Measurements from ENCODE around the gene PTH1R. TPM values are rescaled to one million over a fixed set of nuclear protein-coding genes. Genes with fewer than 3 reads are reported as not detected.

Gene PTH1R
- total RNA-seq, 1 experiment from 2014 or later = 1.0 TPM

DNA sequence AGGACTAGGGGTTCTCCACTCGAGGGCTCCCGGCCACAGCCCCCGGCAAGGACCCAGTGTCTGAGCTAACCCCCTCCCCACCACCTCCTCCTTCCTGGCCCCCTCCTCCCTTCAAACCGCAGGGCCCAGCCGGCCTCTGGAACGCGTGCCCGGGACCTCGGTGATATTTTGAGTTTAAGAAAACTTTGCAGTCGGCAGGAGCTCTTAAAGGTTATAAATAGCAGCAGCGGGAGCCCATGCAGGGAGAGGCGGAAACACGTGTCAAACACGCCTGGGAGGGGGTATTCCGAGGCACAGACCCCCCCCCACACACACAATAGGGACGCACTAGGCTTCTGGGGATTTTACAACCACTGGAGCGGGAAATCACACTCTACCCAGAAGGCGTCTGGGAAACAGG is 3.1 kb upstream of the PTH1R start:
- no peak overlapping the region for H3K4me2 ChIP-seq (ENCODE audit: insufficient read depth, insufficient read length, low read length)
- TF ChIP-seq, protein P1, sequence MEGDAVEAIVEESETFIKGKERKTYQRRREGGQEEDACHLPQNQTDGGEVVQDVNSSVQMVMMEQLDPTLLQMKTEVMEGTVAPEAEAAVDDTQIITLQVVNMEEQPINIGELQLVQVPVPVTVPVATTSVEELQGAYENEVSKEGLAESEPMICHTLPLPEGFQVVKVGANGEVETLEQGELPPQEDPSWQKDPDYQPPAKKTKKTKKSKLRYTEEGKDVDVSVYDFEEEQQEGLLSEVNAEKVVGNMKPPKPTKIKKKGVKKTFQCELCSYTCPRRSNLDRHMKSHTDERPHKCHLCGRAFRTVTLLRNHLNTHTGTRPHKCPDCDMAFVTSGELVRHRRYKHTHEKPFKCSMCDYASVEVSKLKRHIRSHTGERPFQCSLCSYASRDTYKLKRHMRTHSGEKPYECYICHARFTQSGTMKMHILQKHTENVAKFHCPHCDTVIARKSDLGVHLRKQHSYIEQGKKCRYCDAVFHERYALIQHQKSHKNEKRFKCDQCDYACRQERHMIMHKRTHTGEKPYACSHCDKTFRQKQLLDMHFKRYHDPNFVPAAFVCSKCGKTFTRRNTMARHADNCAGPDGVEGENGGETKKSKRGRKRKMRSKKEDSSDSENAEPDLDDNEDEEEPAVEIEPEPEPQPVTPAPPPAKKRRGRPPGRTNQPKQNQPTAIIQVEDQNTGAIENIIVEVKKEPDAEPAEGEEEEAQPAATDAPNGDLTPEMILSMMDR (conservative IDR thresholded peaks at IDR 0.05) = no peak
- H3T11ph ChIP-seq (ENCODE audit: low read length) = no peak overlapping the region
- no peak overlapping the region for H3K18ac ChIP-seq (ENCODE audit: insufficient read length, low read depth, low read length)
- DNase-seq = no peak
- no peak overlapping the region for H3K14ac ChIP-seq (ENCODE audit: insufficient read depth, low read length)
- H3K4me1 ChIP-seq (ENCODE audit: insufficient read depth, low read length) = no peaks in the 10 kb centered on the region
- no peak overlapping the region for H2BK5ac ChIP-seq (ENCODE audit: insufficient read length, low read length)
- Mint-ChIP-seq H3K36me3 (ENCODE audit: insufficient read depth in 1 of 3, low read depth in 3 of 3) (no peaks in the 10 kb centered on the region), H3K9me3 (no peaks in the 10 kb centered on the region), H3K4me3 (no peak overlapping the region), H3K27ac (no peak overlapping the region), H3K27me3 (ENCODE audit: low read depth) (peaks cover 96% of the 10 kb centered on the region), H3K4me1 (peaks cover 8 to 19% of the 10 kb centered on the region in 2 experiments)
- no peak overlapping the region for H2AK5ac ChIP-seq (ENCODE audit: insufficient read length, low read length)
- no peak overlapping the region for H2BK20ac ChIP-seq (ENCODE audit: low read depth, low read length, poor library complexity, severe bottlenecking)
- no peak overlapping the region for H2BK15ac ChIP-seq (ENCODE audit: low read depth, low read length)
- H4K5ac ChIP-seq (ENCODE audit: insufficient read length, low read depth, low read length) = no peak overlapping the region
- H2AFZ ChIP-seq (ENCODE audit: low read length) = no peak overlapping the region
- H3K79me1 ChIP-seq (ENCODE audit: insufficient read depth, low read depth, low read length, poor library complexity, severe bottlenecking) = no peaks in the 10 kb centered on the region
- H4K91ac ChIP-seq (ENCODE audit: insufficient read length, low read depth, low read length) = no peak overlapping the region
- no peaks in the 10 kb centered on the region for H3K9me3 ChIP-seq (ENCODE audit: control insufficient read depth, low read depth, low read length)
- H3K23me2 ChIP-seq (ENCODE audit: insufficient read length, low read depth, low read length, poor library complexity, severe bottlenecking) = no peaks in the 10 kb centered on the region
- no peak overlapping the region for H2BK12ac ChIP-seq (ENCODE audit: insufficient read length, low read depth, low read length)
- no peak overlapping the region for H2BK120ac ChIP-seq (ENCODE audit: low read depth, low read length, poor library complexity, severe bottlenecking)
- H4K20me1 ChIP-seq (ENCODE audit: control insufficient read depth, insufficient read depth, insufficient read length) = no peaks in the 10 kb centered on the region
- no peak overlapping the region for H4K8ac ChIP-seq (replicated peaks; ENCODE audit: insufficient read length, low read depth, low read length)
- H3K56ac ChIP-seq (ENCODE audit: insufficient read length, low read depth, low read length) = no peak overlapping the region
- WGBS (ENCODE audit: extremely low coverage, insufficient read length, low lambda C conversion rate) = no CpG with 5 or more reads among the region's 18 CpGs
- H3K23ac ChIP-seq (ENCODE audit: insufficient read length, low read depth, low read length) = no peak overlapping the region
- H3K27me3 ChIP-seq (ENCODE audit: insufficient read depth, low read length) = peaks cover 9% of the 10 kb centered on the region; the same call in 1 of the 2 replicates
- H3K4ac ChIP-seq (ENCODE audit: low read depth, low read length) = no peak overlapping the region
- no peaks in the 10 kb centered on the region for H3K79me2 ChIP-seq (ENCODE audit: insufficient read depth, low read length)
- no peak overlapping the region for H3K9ac ChIP-seq (ENCODE audit: extremely low read depth, insufficient read length, low read length)
- H3K27ac ChIP-seq (ENCODE audit: insufficient read length, low read depth, low read length) = no peak overlapping the region

Data from H9 (cell line).